Muscle layer of duodenum (tissue), 2 donors: ENCODE measurements around the gene F12.
"Not testable (repeated sequence)": the region's sequence is repeated elsewhere in the genome, so short reads cannot be mapped to it uniquely, and the experiment has no call there.

Experiments used
- H3K27ac ChIP-seq: one replicate; pipeline ENCODE4 v1.7.0; 2013; ENCODE audit warnings: mild to moderate bottlenecking, low read length
- H3K27me3 ChIP-seq: one replicate; pipeline ENCODE4 v1.7.0; 2013; ENCODE audit warnings: low read depth, mild to moderate bottlenecking, control low read depth, low read length
- H3K36me3 ChIP-seq, 2 donors: one replicate each; pipeline ENCODE4 v1.7.0; 2013; ENCODE audit warnings: low read length in 2 of 2, control low read depth in 1 of 2, mild to moderate bottlenecking in 1 of 2; ENCODE audit not compliant: insufficient read depth in 2 of 2, control insufficient read depth in 1 of 2
- H3K4me1 ChIP-seq, 2 donors: one replicate each; pipeline ENCODE4 v1.7.0; 2013; ENCODE audit warnings: low read length in 2 of 2, mild to moderate bottlenecking in 2 of 2, control low read depth in 1 of 2, moderate library complexity in 1 of 2; ENCODE audit not compliant: insufficient read depth in 2 of 2, control insufficient read depth in 1 of 2
- H3K4me3 ChIP-seq, 2 donors: one replicate each; pipeline ENCODE4 v1.7.0; 2013; ENCODE audit warnings: low read length in 2 of 2, low read depth in 1 of 2, mild to moderate bottlenecking in 1 of 2
- H3K9me3 ChIP-seq, 2 donors: one replicate each; pipeline ENCODE4 v1.7.0; 2013; ENCODE audit warnings: low read length in 2 of 2, control low read depth in 1 of 2, mild to moderate bottlenecking in 1 of 2; ENCODE audit not compliant: control insufficient read depth in 1 of 2
- donor health status: healthy.

Gene F12

GRCh38 chr5:177360740-177361139 lies 48.6 kb downstream of the F12 start:
- H3K4me3 ChIP-seq, H3K27me3 ChIP-seq, H3K27ac ChIP-seq, H3K36me3 ChIP-seq, H3K9me3 ChIP-seq: not testable (repeated sequence)
- H3K4me1 ChIP-seq, result peaks cover 8 to 25% of the 10 kb centered on the region in 2 donors

- H3K27me3 ChIP-seq, result no peaks in the 10 kb centered on the region
- H3K4me3 ChIP-seq, result no peak overlapping the region
- no peak overlapping the region for H3K27ac ChIP-seq
- H3K9me3 ChIP-seq, result no peaks in the 10 kb centered on the region
- no peaks in the 10 kb centered on the region for H3K36me3 ChIP-seq
- H3K4me1 ChIP-seq, result peaks cover 6 to 22% of the 10 kb centered on the region in 2 donors
Observed at GRCh38 chr5:177359860-177360259, 49.5 kb downstream of the F12 start.

GRCh38 chr5:177359451-177359851 lies 49.9 kb downstream of the F12 start:
- Histone ChIP-seq H3K9me3 (no peaks in the 10 kb centered on the region), H3K4me3 (no peak overlapping the region), H3K36me3 (no peaks in the 10 kb centered on the region), H3K27ac (no peak overlapping the region), H3K27me3 (no peaks in the 10 kb centered on the region), H3K4me1 (peaks cover 6 to 21% of the 10 kb centered on the region in 2 donors)

GRCh38 chr5:177358370-177358819 lies 51.0 kb downstream of the F12 start:
- Histone ChIP-seq H3K27me3 (no peaks in the 10 kb centered on the region), H3K36me3 (no peaks in the 10 kb centered on the region), H3K27ac (no peak overlapping the region), H3K4me1 (peaks cover 2 to 14% of the 10 kb centered on the region in 2 donors), H3K9me3 (no peaks in the 10 kb centered on the region), H3K4me3 (peak overlapping the region; percentile 46 to 56)

- Histone ChIP-seq H3K9me3 (no peaks in the 10 kb centered on the region), H3K27ac (no peak within 1 kb of the TSS), H3K36me3 (no peaks in the 10 kb centered on the region), H3K27me3 (no peaks in the 10 kb centered on the region), H3K4me1 (peaks cover 0 to 7% of the 10 kb centered on the region in 2 donors), H3K4me3 (peak within 1 kb of the TSS; percentile 46 to 56)
Observed at GRCh38 chr5:177357459-177358351, 51.7 kb downstream of the F12 start, which contains the start of gene RGS14. RGS14 (plus strand) TSS chr5:177357924; CDS start chr5:177358025, 101 bp downstream.

GRCh38 chr5:177357146-177357458 lies 52.3 kb downstream of the F12 start:
- H3K4me3 ChIP-seq, result no peak overlapping the region
- no peak overlapping the region for H3K27ac ChIP-seq
- peaks cover 0 to 5% of the 10 kb centered on the region in 2 donors for H3K4me1 ChIP-seq
- no peaks in the 10 kb centered on the region for H3K9me3 ChIP-seq
- H3K27me3 ChIP-seq, result no peaks in the 10 kb centered on the region
- H3K36me3 ChIP-seq, result no peaks in the 10 kb centered on the region

- H3K27ac ChIP-seq, result no peak overlapping the region
Observed at GRCh38 chr5:177356746-177357145, 52.6 kb downstream of the F12 start.

GRCh38 chr5:177355868-177356168 lies 53.5 kb downstream of the F12 start:
- Histone ChIP-seq H3K36me3 (no peaks in the 10 kb centered on the region), H3K27me3 (no peaks in the 10 kb centered on the region), H3K9me3 (no peaks in the 10 kb centered on the region), H3K4me1 (peaks cover under 1 to 9% of the 10 kb centered on the region in 2 donors), H3K27ac (no peak overlapping the region), H3K4me3 (no peak overlapping the region)

More at GRCh38 chr5:177356746-177357145, 52.6 kb downstream of the F12 start:
- Histone ChIP-seq H3K9me3 (no peaks in the 10 kb centered on the region), H3K4me1 (peaks cover 0 to 6% of the 10 kb centered on the region in 2 donors), H3K27me3 (no peaks in the 10 kb centered on the region), H3K36me3 (no peaks in the 10 kb centered on the region), H3K4me3 (no peak overlapping the region)

GRCh38 chr5:177355162-177355867 lies 54.0 kb downstream of the F12 start:
- Histone ChIP-seq H3K27ac (no peak overlapping the region), H3K36me3 (no peaks in the 10 kb centered on the region)

GRCh38 chr5:177354711-177355110 lies 54.7 kb downstream of the F12 start:
- H3K9me3 ChIP-seq, result no peaks in the 10 kb centered on the region
- peaks cover 6 to 20% of the 10 kb centered on the region in 2 donors for H3K4me1 ChIP-seq
- H3K36me3 ChIP-seq, result peaks cover 0 to 5% of the 10 kb centered on the region in 2 donors
- no peak overlapping the region for H3K4me3 ChIP-seq
- H3K27me3 ChIP-seq, result no peaks in the 10 kb centered on the region
- H3K27ac ChIP-seq, result no peak overlapping the region

More at GRCh38 chr5:177355162-177355867, 54.0 kb downstream of the F12 start:
- no peak overlapping the region for H3K4me3 ChIP-seq
- no peaks in the 10 kb centered on the region for H3K27me3 ChIP-seq
- H3K4me1 ChIP-seq, result peaks cover 5 to 14% of the 10 kb centered on the region in 2 donors
- H3K9me3 ChIP-seq, result no peaks in the 10 kb centered on the region

- H3K27me3 ChIP-seq, result no peaks in the 10 kb centered on the region
- H3K36me3 ChIP-seq, result peaks cover 2 to 9% of the 10 kb centered on the region in 2 donors
- no peak overlapping the region for H3K27ac ChIP-seq
- H3K4me3 ChIP-seq, result no peak overlapping the region
- peaks cover 6 to 24% of the 10 kb centered on the region in 2 donors for H3K4me1 ChIP-seq
- no peaks in the 10 kb centered on the region for H3K9me3 ChIP-seq
Observed at GRCh38 chr5:177354256-177354655, 55.1 kb downstream of the F12 start.
